Stomach (tissue), 9 donors: ENCODE results near the gene UBALD1. TPM values are rescaled to one million over a fixed set of nuclear protein-coding genes. Genes with fewer than 3 reads are reported as not detected.

Source experiments
- DNase-seq, 2 donors: peaks; one replicate each; pipeline versions ENCODE4 v3.0.0 to v3.0.0-alpha.2; 2013 to 2019
- H3K27ac ChIP-seq, 5 donors: fragments of 200-600 bp in 4 of 5; sonication (generic) in 4 of 5; one replicate each; pipeline ENCODE4 v1.5.1; 2013 to 2019; ENCODE audit warnings: mild to moderate bottlenecking in 1 of 5, moderate library complexity in 1 of 5
- H3K27me3 ChIP-seq, 3 donors: fragments of 200-600 bp; sonication (generic); one replicate each; pipeline ENCODE4 v1.5.1; 2017 to 2019; ENCODE audit warnings: mixed run types in 1 of 3
- H3K36me3 ChIP-seq, 4 donors: fragments of 200-600 bp; sonication (generic); 1 replicate in 3 of 4; 2 replicates in 1 of 4; pipeline ENCODE4 v1.5.1; 2016 to 2019
- H3K4me1 ChIP-seq, 4 donors: fragments of 200-600 bp; sonication (generic); one replicate each; pipeline ENCODE4 v1.5.1; 2016 to 2019
- H3K4me3 ChIP-seq, 4 donors: fragments of 200-600 bp; sonication (generic) in 3 of 4; one replicate each; pipeline ENCODE4 v1.5.1; 2016 to 2019; ENCODE audit warnings: mild to moderate bottlenecking in 1 of 4
- H3K9me3 ChIP-seq, 4 donors: fragments of 200-600 bp; sonication (generic); one replicate each; pipeline ENCODE4 v1.5.1; 2016 to 2019
- CTCF ChIP-seq, 7 experiments: fragments of 450-650 bp in 4 of 7; fragments of 200-600 bp in 3 of 7; sonication (generic) in 3 of 7; IDR thresholded peaks; one replicate each; pipeline ENCODE4 v1.5.1; 2016 to 2019; ENCODE audit warnings: antibody characterized with exemption in 7 of 7, control low read depth in 2 of 7, mild to moderate bottlenecking in 1 of 7
- EP300 ChIP-seq: sonication (generic); formaldehyde crosslinking; IDR thresholded peaks from one replicate; pipeline ENCODE4 v1.6.1; 2017; ENCODE audit warnings: antibody characterized with exemption
- POLR2A ChIP-seq, 4 donors: fragments of 450-650 bp; IDR thresholded peaks; one replicate each; pipeline ENCODE4 v1.6.1; 2016; ENCODE audit warnings: antibody characterized with exemption in 4 of 4, control low read depth in 2 of 4, mild to moderate bottlenecking in 1 of 4, moderate library complexity in 1 of 4
- POLR2AphosphoS5 ChIP-seq, 3 donors: sonication (generic); formaldehyde crosslinking; IDR thresholded peaks; one replicate each; pipeline ENCODE4 v1.6.1; 2016; ENCODE audit warnings: antibody characterized with exemption in 3 of 3
- WGBS, 5 donors: extraction: QIAGEN DNeasy Blood & Tissue Kit in 3 of 5; methylation state at CpG; one replicate each; pipeline versions ENCODE4 v1.1.5 to v1.1.7; 2013 to 2018; 5-methylcytosine and 5-hydroxymethylcytosine counted together
- intact Hi-C: fragments of 100-400 bp; cut with DNase I; formaldehyde crosslinking; loops from one replicate; pipeline ENCODE4 v1.15.1; 2023; ENCODE audit warnings: low total_unique reads
- polyA plus RNA-seq, 3 donors: library from polyadenylated mRNA; stranded (reverse); fragments of 200-250 nt; gene quantifications; one replicate each; pipeline ENCODE4 v1.2.3, GENCODE V29; 2013
- total RNA-seq, 5 donors: library from RNA; depleted of rRNA; stranded (reverse); fragments of >200 nt; gene quantifications; one replicate each; pipeline versions ENCODE4 v1.1.0 to v1.2.3, GENCODE V29; 2014 to 2016
- donor health status: healthy with polysubstance abuse.
- donor health status: Bipolar disorder and iron deficiency.
- donor health status: healthy.

UBALD1 gene
- total and polyA plus RNA-seq, 8 donors = 0.58 to 77.2 (median 24.1) TPM

- intact Hi-C loops = no loop called here
- WGBS, 5 donors = 64 to 80% (median 74%) methylated on average over 7 to 8 of the region's 8 CpGs
- Histone ChIP-seq H3K27ac (peak overlapping the region in 3 of 5 donors; percentile 3 to 99 (median 15)), H3K4me1 (peaks cover 27 to 48% (median 44%) of the 10 kb centered on the region in 4 donors), H3K4me3 (no peak overlapping the region), H3K36me3 (no peaks in the 10 kb centered on the region), H3K9me3 (no peaks in the 10 kb centered on the region), H3K27me3 (no peaks in the 10 kb centered on the region)
- TF ChIP-seq POLR2AphosphoS5 (IDR thresholded peaks at IDR 0.05) = no peak
- TF ChIP-seq POLR2A (IDR thresholded peaks at IDR 0.05) = no peak
- no peak for TF ChIP-seq CTCF (IDR thresholded peaks at IDR 0.05)
- TF ChIP-seq EP300 = no peak
- DNase-seq = no peak
Observed at GRCh38 chr16:4618645-4619418, 4.1 kb upstream of the UBALD1 start.

GRCh38 chr16:4617880-4618279, 3.2 kb upstream of the UBALD1 start:
- intact Hi-C loops = no loop called here

GRCh38 chr16:4616047-4616811, 1.5 kb upstream of the UBALD1 start:
- DNase-seq = peak; percentile 100
- no peaks in the 10 kb centered on the region for H3K27me3 ChIP-seq
- peak overlapping the region; percentile 98 to 99 (median 99) for H3K27ac ChIP-seq
- no peaks in the 10 kb centered on the region for H3K9me3 ChIP-seq
- peaks cover 47 to 68% (median 67%) of the 10 kb centered on the region in 4 donors for H3K4me1 ChIP-seq
- WGBS, 5 donors = 0 to 1% (median 0%) methylated on average over 36 to 57 of the region's 57 CpGs
- peak overlapping the region; percentile 55 to 100 (median 96) for H3K4me3 ChIP-seq
- intact Hi-C loops = no loop called here
- TF ChIP-seq CTCF (IDR thresholded peaks at IDR 0.05) (peak in 2 of 7 experiments; percentile 19 to 44), EP300 (peak; percentile 33), POLR2AphosphoS5 (IDR thresholded peaks at IDR 0.05) (peak; percentile 78 to 92 (median 81)), POLR2A (IDR thresholded peaks at IDR 0.05) (peak in 1 of 4 donors; percentile 67)
- H3K36me3 ChIP-seq = peaks cover 0 to 3% (median 0%) of the 10 kb centered on the region in 4 donors

More at GRCh38 chr16:4617880-4618279, 3.2 kb upstream of the UBALD1 start:
- WGBS, 5 donors = 80 to 89% (median 86%) methylated on average over 8 of the region's 8 CpGs
- Histone ChIP-seq H3K36me3 (no peaks in the 10 kb centered on the region), H3K27ac (peak overlapping the region; percentile 4 to 99 (median 99)), H3K27me3 (no peaks in the 10 kb centered on the region), H3K4me3 (no peak overlapping the region), H3K9me3 (no peaks in the 10 kb centered on the region), H3K4me1 (peaks cover 31 to 52% (median 51%) of the 10 kb centered on the region in 4 donors)
- DNase-seq = no peak
- TF ChIP-seq POLR2A (IDR thresholded peaks at IDR 0.05) (no peak), POLR2AphosphoS5 (IDR thresholded peaks at IDR 0.05) (no peak), EP300 (no peak), CTCF (IDR thresholded peaks at IDR 0.05) (no peak)

GRCh38 chr16:4615384-4616046, 827 bp upstream of the UBALD1 start:
- no peaks in the 10 kb centered on the region for H3K27me3 ChIP-seq
- 72 to 80% (median 78%) methylated on average over 36 to 39 of the region's 39 CpGs for WGBS, 5 donors
- TF ChIP-seq CTCF (IDR thresholded peaks at IDR 0.05) = no peak
- TF ChIP-seq POLR2A (IDR thresholded peaks at IDR 0.05) = no peak
- TF ChIP-seq EP300 = no peak
- TF ChIP-seq POLR2AphosphoS5 (IDR thresholded peaks at IDR 0.05) = no peak
- H3K4me3 ChIP-seq = peak overlapping the region; percentile 92 to 100 (median 96)
- H3K36me3 ChIP-seq = peaks cover 0 to 5% (median 1%) of the 10 kb centered on the region in 4 donors
- peaks cover 54 to 75% (median 73%) of the 10 kb centered on the region in 4 donors for H3K4me1 ChIP-seq
- intact Hi-C loops = no loop called here
- H3K9me3 ChIP-seq = no peaks in the 10 kb centered on the region
- peak in 1 of 2 donors; percentile 59 for DNase-seq
- peak overlapping the region; percentile 88 to 99 (median 99) for H3K27ac ChIP-seq
